ENCODE measurements around the gene KRTAP10-3. TPM values are rescaled to one million over a fixed set of nuclear protein-coding genes. Genes with fewer than 3 reads are reported as not detected.

The KRTAP10-3 gene
- total RNA-seq, 1 donor from 2014 or later: not detected

GRCh38 chr21:44527156-44527982 lies 31.2 kb downstream of the KRTAP10-3 start:
- no peak for DNase-seq

- no peak for DNase-seq
Observed at GRCh38 chr21:44526096-44526997, 32.2 kb downstream of the KRTAP10-3 start.

GRCh38 chr21:44525391-44526095 lies 33.1 kb downstream of the KRTAP10-3 start:
- DNase-seq: no peak

GRCh38 chr21:44524414-44525371 lies 33.9 kb downstream of the KRTAP10-3 start:
- DNase-seq: no peak

GRCh38 chr21:44523567-44524413 lies 34.8 kb downstream of the KRTAP10-3 start:
- DNase-seq: no peak

- no peak for DNase-seq
Observed at GRCh38 chr21:44522753-44523204, 35.8 kb downstream of the KRTAP10-3 start.

GRCh38 chr21:44521928-44522752 lies 36.5 kb downstream of the KRTAP10-3 start:
- DNase-seq: no peak

GRCh38 chr21:44521301-44521927 lies 37.2 kb downstream of the KRTAP10-3 start:
- DNase-seq: no peak

- no peak for DNase-seq
Observed at GRCh38 chr21:44520326-44521300, 38.0 kb downstream of the KRTAP10-3 start.

GRCh38 chr21:44519346-44520325 lies 39.0 kb downstream of the KRTAP10-3 start:
- no peak for DNase-seq

GRCh38 chr21:44518686-44519085 lies 39.9 kb downstream of the KRTAP10-3 start:
- DNase-seq: no peak

GRCh38 chr21:44517175-44517899 lies 41.3 kb downstream of the KRTAP10-3 start:
- peak; percentile 28 for DNase-seq

GRCh38 chr21:44516828-44517174 lies 41.8 kb downstream of the KRTAP10-3 start:
- DNase-seq: no peak

- no peak for DNase-seq
Observed at GRCh38 chr21:44516342-44516741, 42.3 kb downstream of the KRTAP10-3 start.

- DNase-seq: no peak
Observed at GRCh38 chr21:44515359-44516165, 43.0 kb downstream of the KRTAP10-3 start.
